Caco-2 (cell line): Measurements from ENCODE around the gene PTPRN2. TPM values are rescaled to one million over a fixed set of nuclear protein-coding genes. Genes with fewer than 3 reads are reported as not detected.
"Not testable (repeated sequence)": the region's sequence is repeated elsewhere in the genome, so short reads cannot be mapped to it uniquely, and the experiment has no call there.

Experiments
- BruUV-seq: library from RNA; stranded (reverse); fragments of 400-500 nt; replicated peaks from 2 replicates; lab custom pipeline; 2021; lab: Mats Ljungman, UMichigan
- CTCF ChIA-PET: fragments of 300-600 bp; sonication (Branson Sonifier 250); formaldehyde crosslinking; loops from one replicate; lab custom pipeline; 2022; ENCODE audit warnings: antibody characterized with exemption; lab: Charles Lee
- POLR2A ChIA-PET: fragments of 300-600 bp; sonication (Branson Sonifier 250); formaldehyde crosslinking; loops from one replicate; lab custom pipeline; 2022; ENCODE audit warnings: antibody characterized with exemption; lab: Charles Lee
- DNase-seq, 2 experiments: peaks; one replicate each; pipeline versions ENCODE4 v3.0.0 to v3.0.0-alpha.2; 2020 to 2022
- H3K27me3 ChIP-seq: replicated peaks from 2 replicates; pipeline ENCODE4 v1.6.0; 2011; ENCODE audit warnings: low read length; ENCODE audit not compliant: control insufficient read depth, insufficient read depth
- H3K36me3 ChIP-seq: 2 replicates; pipeline ENCODE4 v1.5.1; 2011; ENCODE audit warnings: low read length; ENCODE audit not compliant: control insufficient read depth, insufficient read depth
- H3K4me1 ChIP-seq: fragments of 250-450 bp; sonication (Bioruptor Pico); 2 replicates; pipeline ENCODE4 v1.5.1; 2020; ENCODE audit warnings: mild to moderate bottlenecking
- H3K4me3 ChIP-seq: 2 replicates; pipeline ENCODE4 v1.5.1; 2011; ENCODE audit warnings: low read depth, mild to moderate bottlenecking, control low read depth, low read length
- H3K9me3 ChIP-seq: fragments of 250-450 bp; sonication (Bioruptor Pico); 2 replicates; pipeline ENCODE4 v1.5.1; 2020; ENCODE audit warnings: mild to moderate bottlenecking, moderate library complexity
- H3K27ac Mint-ChIP-seq: one replicate; pipeline ENCODE4 v1.8.0; 2022; ENCODE audit warnings: mixed read lengths; ENCODE audit not compliant: unreplicated experiment
- H3K27me3 Mint-ChIP-seq: one replicate; pipeline ENCODE4 v1.8.0; 2022; ENCODE audit warnings: mixed read lengths; ENCODE audit not compliant: insufficient read depth, unreplicated experiment
- H3K36me3 Mint-ChIP-seq: one replicate; pipeline ENCODE4 v1.8.0; 2022; ENCODE audit warnings: mild to moderate bottlenecking, mixed read lengths; ENCODE audit not compliant: insufficient read depth, unreplicated experiment
- H3K4me1 Mint-ChIP-seq: one replicate; pipeline ENCODE4 v1.8.0; 2022; ENCODE audit warnings: low read depth, mixed read lengths; ENCODE audit not compliant: unreplicated experiment
- H3K4me3 Mint-ChIP-seq: one replicate; pipeline ENCODE4 v1.8.0; 2022; ENCODE audit warnings: mild to moderate bottlenecking, moderate library complexity, mixed read lengths; ENCODE audit not compliant: unreplicated experiment
- H3K9me3 Mint-ChIP-seq: one replicate; pipeline ENCODE4 v1.8.0; 2022; ENCODE audit warnings: mixed read lengths; ENCODE audit not compliant: unreplicated experiment
- intact Hi-C: fragments of 100-400 bp; cut with micrococcal nuclease; formaldehyde crosslinking; loops from one replicate; pipeline ENCODE4 v1.10.0; 2022; ENCODE audit not compliant: unreplicated experiment
- total RNA-seq: library from RNA; stranded (reverse); gene quantifications from 2 replicates; pipeline ENCODE4 v1.2.3, GENCODE V29; 2022
- TF ChIP-seq, protein P1 (sequence below), 2 experiments: fragments of 200-600 bp in 1 of 2; IDR thresholded peaks; 1 replicate in 1 of 2; 2 replicates in 1 of 2; pipeline versions ENCODE4 v1.5.1 to v1.8.0; 2011 to 2022; ENCODE audit warnings: antibody characterized with exemption in 1 of 2, control low read depth in 1 of 2, inconsistent platforms in 1 of 2, low read depth in 1 of 2, low read length in 1 of 2, mild to moderate bottlenecking in 1 of 2, moderate library complexity in 1 of 2; ENCODE audit not compliant: insufficient read depth in 1 of 2, severe bottlenecking in 1 of 2, unreplicated experiment in 1 of 2

PTPRN2 gene
- total RNA-seq, 1 experiment from 2014 or later = 1.4 TPM

DNA sequence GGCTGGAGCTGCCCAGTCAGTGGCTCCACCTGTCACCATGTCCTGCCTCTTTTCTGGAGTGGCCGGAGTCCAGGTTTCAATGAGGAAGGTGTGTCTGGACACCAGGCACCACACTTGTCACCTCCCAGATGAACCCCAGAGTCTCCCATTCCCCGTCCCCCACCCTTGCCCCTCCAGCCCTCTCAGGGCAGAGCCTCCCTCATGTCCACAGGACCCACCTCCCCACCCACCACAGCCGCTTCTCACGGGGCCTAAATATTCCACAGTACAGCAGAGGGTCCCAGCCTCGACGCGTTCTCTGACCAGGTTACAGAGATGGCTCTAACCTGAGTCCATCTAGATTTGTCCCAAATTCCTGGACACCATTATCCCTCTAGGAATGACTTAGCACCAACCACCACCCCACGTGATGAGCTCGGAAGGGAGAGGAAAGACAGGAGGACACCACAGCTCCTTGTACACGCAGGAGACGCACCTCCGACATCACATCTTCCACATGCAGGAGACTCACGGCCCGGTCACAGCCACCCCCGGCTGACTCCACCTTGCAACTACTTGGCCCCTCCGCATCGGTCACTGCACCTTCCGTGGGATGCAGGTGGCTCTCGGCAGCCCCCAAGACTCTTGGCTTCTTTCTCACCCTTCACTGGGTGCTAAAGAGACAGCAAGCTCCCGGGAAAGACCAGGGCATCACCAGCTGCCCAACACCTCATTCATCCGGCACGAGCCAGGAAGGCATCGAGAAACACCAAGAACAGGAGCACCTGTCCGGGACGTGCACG lies 690.7 kb downstream of the PTPRN2 start:
- Histone ChIP-seq H3K36me3 (no peaks in the 10 kb centered on the region), H3K9me3 (no peaks in the 10 kb centered on the region), H3K27me3 (no peaks in the 10 kb centered on the region), H3K4me1 (no peaks in the 10 kb centered on the region), H3K4me3 (no peak overlapping the region)
- no TSS peak for BruUV-seq
- CTCF ChIA-PET = no interaction called here
- H3K27me3 Mint-ChIP-seq = peaks cover 3% of the 10 kb centered on the region
- H3K36me3 Mint-ChIP-seq = no peaks in the 10 kb centered on the region
- DNase-seq = no peak
- intact Hi-C loops = no loop called here
- H3K9me3 Mint-ChIP-seq = peaks cover 16% of the 10 kb centered on the region
- no peak overlapping the region for H3K4me3 Mint-ChIP-seq
- no peaks in the 10 kb centered on the region for H3K4me1 Mint-ChIP-seq
- POLR2A ChIA-PET = no interaction called here
- H3K27ac Mint-ChIP-seq = no peak overlapping the region
- TF ChIP-seq, protein P1, sequence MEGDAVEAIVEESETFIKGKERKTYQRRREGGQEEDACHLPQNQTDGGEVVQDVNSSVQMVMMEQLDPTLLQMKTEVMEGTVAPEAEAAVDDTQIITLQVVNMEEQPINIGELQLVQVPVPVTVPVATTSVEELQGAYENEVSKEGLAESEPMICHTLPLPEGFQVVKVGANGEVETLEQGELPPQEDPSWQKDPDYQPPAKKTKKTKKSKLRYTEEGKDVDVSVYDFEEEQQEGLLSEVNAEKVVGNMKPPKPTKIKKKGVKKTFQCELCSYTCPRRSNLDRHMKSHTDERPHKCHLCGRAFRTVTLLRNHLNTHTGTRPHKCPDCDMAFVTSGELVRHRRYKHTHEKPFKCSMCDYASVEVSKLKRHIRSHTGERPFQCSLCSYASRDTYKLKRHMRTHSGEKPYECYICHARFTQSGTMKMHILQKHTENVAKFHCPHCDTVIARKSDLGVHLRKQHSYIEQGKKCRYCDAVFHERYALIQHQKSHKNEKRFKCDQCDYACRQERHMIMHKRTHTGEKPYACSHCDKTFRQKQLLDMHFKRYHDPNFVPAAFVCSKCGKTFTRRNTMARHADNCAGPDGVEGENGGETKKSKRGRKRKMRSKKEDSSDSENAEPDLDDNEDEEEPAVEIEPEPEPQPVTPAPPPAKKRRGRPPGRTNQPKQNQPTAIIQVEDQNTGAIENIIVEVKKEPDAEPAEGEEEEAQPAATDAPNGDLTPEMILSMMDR (IDR thresholded peaks at IDR 0.05; ENCODE audit: insufficient read depth in 1 of 2, low read depth in 1 of 2, low read length in 1 of 2, severe bottlenecking in 1 of 2, unreplicated experiment in 1 of 2) = no peak

DNA sequence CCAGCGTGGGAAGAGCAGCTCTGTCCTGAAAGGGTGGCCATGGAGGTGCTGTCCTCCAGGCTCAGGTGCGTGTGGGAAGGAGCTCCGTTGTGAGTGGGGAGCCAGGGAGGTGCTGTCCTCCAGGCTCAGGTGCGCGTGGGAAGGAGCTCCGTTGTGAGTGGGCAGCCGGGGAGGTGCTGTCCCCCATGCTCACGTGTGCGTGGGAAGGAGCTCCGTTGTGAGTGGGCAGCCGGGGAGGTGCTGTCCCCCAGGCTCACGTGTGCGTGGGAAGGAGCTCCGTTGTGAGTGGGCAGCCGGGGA lies 691.3 kb downstream of the PTPRN2 start:
- CTCF ChIA-PET, H3K36me3 ChIP-seq, H3K4me3 Mint-ChIP-seq, DNase-seq, H3K27me3 Mint-ChIP-seq, H3K36me3 Mint-ChIP-seq, H3K4me1 ChIP-seq, intact Hi-C loops, H3K4me1 Mint-ChIP-seq, H3K27ac Mint-ChIP-seq, H3K4me3 ChIP-seq, H3K27me3 ChIP-seq, H3K9me3 ChIP-seq, BruUV-seq, POLR2A ChIA-PET: not testable (repeated sequence)
- H3K9me3 Mint-ChIP-seq = peaks cover 16% of the 10 kb centered on the region

DNA sequence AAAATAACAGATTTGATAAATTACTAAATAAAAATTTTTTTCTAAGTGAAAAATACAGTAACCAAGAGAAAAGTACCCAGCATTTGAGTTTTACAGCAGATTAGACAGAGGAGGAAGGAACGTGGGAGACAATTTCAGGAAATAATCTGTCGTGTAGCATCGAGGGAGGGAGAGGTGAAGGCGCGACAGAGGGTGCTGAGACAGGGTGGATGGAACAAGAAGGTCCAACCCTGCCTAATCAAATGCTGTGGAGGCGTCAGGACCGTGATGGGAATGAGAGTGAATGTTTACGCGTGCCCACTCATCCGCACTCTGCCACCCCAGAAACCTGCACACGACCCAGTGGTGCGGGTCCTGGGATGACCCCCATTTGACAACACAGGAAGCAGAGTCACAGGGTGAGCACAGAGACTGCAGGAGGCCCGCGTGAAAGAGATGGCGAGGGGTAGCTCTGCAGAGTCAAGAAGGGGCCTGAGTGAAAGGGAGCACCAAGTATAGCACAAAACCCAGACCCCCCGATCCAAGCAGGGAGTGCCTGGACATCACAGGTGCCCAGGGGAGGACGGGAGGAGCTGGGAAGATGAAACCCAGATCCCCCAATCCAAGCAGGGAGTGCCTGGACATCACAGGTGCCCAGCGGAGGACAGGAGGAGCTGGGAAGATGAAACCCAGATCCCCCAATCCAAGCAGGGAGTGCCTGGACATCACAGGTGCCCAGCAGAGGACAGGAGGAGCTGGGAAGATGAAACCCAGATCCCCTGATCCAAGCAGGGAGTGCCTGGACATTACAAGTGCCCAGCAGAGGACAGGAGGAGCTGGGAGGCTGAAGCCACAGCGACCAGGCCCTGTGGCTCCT lies 691.9 kb downstream of the PTPRN2 start:
- H3K4me1 Mint-ChIP-seq = no peaks in the 10 kb centered on the region
- ChIA-PET CTCF (no interaction called here), POLR2A (no interaction called here)
- Histone ChIP-seq H3K9me3 (no peaks in the 10 kb centered on the region), H3K4me3 (no peak overlapping the region), H3K4me1 (no peaks in the 10 kb centered on the region), H3K36me3 (no peaks in the 10 kb centered on the region), H3K27me3 (no peaks in the 10 kb centered on the region)
- H3K4me3 Mint-ChIP-seq = no peak overlapping the region
- peaks cover 3% of the 10 kb centered on the region for H3K27me3 Mint-ChIP-seq
- no peak for DNase-seq
- H3K27ac Mint-ChIP-seq = no peak overlapping the region
- H3K9me3 Mint-ChIP-seq = peaks cover 11% of the 10 kb centered on the region
- TF ChIP-seq, protein P1 (IDR thresholded peaks at IDR 0.05; ENCODE audit: insufficient read depth in 1 of 2, low read depth in 1 of 2, low read length in 1 of 2, severe bottlenecking in 1 of 2, unreplicated experiment in 1 of 2) = no peak
- no TSS peak for BruUV-seq
- no peaks in the 10 kb centered on the region for H3K36me3 Mint-ChIP-seq
- intact Hi-C loops = no loop called here

DNA sequence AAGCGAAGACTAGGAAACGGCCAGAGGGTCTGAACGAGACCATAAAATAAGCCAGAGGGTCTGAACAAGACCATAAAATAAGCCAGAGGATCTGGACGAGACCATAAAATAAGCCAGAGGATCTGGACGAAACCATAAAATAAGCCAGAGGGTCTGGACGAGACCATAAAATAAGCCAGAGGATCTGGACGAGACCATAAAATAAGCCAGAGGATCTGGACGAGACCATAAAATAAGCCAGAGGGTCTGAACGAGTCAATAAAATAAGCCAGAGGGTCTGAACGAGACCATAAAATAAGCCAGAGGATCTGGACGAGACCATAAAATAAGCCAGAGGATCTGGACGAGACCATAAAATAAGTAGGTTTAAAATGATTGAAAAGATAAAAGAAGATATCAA lies 692.5 kb downstream of the PTPRN2 start:
- intact Hi-C loops, H3K4me3 ChIP-seq, H3K27me3 ChIP-seq, BruUV-seq, H3K9me3 Mint-ChIP-seq, H3K9me3 ChIP-seq, H3K27ac Mint-ChIP-seq, H3K36me3 Mint-ChIP-seq, DNase-seq, POLR2A ChIA-PET, H3K4me3 Mint-ChIP-seq, H3K4me1 ChIP-seq, H3K36me3 ChIP-seq, H3K27me3 Mint-ChIP-seq, H3K4me1 Mint-ChIP-seq: not testable (repeated sequence)
- CTCF ChIA-PET = interaction anchor here (0.6 kb wide), 1 partner anchor 1078 kb away, joined by 6 read pairs; no protein-coding TSS in a partner anchor
